T-helper 1 cell treated with Interleukin-12 subunit alpha and Interleukin-12 subunit beta and Interleukin-4 antibody, amounts not matched to agents 30 ng/mL and 1 ng/mL, for 36 hours (primary cell): ENCODE data around the gene SH3TC1. TPM values are rescaled to one million over a fixed set of nuclear protein-coding genes. Genes with fewer than 3 reads are reported as not detected.

Experiments
- intact Hi-C: fragments of 100-400 bp; cut with micrococcal nuclease; formaldehyde crosslinking; loops from one replicate; pipeline ENCODE4 v1.15.1; 2024
- total RNA-seq: library from RNA; stranded (reverse); gene quantifications from 2 replicates; pipeline ENCODE4 v1.2.3, GENCODE V29; 2022

SH3TC1 gene
- total RNA-seq, result 57.3 and 64.6 TPM in 2 replicates

DNA sequence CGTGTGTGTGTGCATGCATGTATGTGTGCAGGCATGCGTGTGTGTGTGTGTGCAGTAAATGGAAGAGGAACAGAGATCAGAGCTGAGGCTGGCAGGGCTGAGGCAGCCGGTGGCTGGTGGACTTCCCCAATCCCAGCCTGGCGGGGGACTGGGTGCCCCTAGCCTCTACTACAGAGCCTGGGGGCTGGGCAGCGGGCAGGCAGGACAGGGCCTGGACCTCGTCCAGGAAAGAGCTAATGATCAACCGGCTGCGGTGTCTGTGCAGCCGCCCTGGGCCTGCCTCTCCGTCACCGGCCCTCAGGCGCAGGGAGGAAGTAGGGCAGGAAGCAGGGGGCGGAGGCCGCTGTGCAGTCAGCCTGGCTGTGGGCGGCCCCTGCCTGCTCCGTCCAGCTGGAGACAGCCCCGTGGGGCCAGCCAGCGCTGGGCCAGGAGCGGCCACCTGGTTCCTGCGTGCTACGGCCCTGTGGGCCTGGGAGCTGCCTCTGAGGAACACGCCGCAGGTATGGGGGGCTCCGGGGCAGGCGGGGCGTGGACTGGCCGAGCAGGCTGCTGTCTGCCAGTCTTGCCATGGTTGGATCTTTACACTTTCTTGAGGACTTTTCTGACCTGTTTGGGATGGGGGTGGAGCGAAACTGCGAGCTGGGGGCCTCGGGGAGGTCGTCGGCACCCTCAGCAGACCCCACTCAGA lies at the start of gene SH3TC1:
SH3TC1 (plus strand) TSS at position 385 of the 688 bp plus-strand sequence. CDS start 5,905 bp downstream, outside the sequence.
- intact Hi-C loops, result loop anchor here (1.0 to 10.0 kb wide), 3 partner anchors 41 to 334 kb away; partner anchors contain the start of gene ABLIM2

DNA sequence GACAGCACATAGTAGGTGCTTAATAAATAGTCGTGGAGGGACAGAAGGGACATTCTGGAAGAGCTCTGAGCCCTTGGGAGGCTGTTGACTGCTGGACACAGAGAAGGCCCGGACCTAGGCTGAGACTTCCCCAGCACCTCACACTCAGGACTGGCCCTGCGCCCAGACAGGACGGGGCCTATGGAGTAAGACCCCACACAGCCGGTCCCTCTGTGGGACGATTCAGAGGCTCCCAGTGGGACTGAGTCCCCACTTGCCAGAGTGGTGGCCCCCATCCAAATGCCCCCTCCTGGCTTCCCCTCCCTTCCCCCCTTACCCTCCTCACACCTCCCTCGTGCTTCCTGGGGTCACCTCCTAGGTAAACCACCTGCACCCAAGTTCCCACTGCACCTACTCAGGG lies 49.4 kb upstream of the SH3TC1 start:
- intact Hi-C loops, result no loop called here

DNA sequence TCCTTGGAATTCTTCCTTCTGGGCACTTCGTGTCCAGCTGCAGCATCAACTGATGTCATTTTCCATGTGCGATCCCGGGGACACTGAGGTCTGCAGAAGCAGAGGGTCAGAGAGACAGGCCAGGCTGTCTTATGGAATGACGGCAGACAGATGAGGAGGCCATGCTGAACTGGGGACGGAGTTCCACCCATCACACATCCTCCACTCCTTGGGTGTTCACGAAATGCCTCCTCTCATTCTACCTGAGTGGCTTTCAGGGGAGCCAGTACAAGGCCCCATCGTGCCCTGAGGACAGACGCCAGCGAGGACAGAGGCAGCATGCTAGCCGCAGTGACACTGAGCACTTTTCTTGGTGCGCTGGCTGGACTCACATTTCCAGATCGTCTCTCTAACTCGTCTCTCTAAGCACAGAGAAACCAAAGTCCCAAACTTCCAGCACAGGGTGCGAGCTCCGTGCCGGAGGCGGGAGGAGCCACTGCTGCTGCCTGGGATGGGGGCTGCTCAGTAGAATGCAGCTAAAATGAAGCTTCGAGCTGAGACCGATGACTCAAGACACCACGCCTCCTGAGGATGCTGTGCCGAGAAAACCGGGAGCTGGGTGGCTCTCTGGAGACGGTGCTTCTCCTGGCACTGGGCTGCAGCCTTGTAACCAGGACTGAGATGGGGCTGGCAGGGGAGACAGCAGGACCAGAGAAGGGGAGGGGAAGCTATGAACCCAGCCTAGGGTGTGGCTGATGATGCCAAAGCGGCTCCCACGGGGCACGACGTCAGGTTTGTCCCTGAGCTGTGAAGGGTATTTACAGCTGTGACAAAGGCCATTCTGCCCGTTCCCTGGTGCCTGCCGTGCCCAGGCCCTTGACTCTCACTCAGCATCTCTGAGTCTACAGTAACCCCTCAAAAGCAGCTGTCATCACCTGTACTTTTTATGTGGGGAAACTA lies 48.7 kb upstream of the SH3TC1 start:
- intact Hi-C loops, result no loop called here

DNA sequence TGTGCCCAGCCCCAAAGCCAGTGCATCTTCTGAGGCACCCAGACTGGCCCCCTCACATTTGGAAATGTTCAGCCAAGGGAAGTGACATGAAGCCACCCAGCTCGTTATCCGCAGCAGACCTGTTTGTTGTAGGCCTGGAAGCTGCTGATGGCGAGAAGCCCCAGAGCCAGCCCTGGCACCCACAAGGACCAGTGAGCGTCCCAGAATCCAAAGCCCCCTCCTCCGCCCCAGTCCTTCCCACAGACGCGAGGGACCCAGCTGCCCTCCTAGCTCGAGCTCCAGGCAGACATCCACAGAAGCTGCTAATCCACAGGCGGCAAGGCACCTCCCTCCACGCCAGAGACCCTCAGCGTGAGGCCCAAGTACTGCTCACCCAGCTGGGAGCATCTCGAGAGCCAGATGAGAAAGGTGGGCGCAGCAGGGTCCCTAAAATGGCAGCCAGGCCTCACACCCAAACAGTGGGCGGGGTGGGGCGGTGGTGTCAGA lies 47.9 kb upstream of the SH3TC1 start:
- intact Hi-C loops, result no loop called here

DNA sequence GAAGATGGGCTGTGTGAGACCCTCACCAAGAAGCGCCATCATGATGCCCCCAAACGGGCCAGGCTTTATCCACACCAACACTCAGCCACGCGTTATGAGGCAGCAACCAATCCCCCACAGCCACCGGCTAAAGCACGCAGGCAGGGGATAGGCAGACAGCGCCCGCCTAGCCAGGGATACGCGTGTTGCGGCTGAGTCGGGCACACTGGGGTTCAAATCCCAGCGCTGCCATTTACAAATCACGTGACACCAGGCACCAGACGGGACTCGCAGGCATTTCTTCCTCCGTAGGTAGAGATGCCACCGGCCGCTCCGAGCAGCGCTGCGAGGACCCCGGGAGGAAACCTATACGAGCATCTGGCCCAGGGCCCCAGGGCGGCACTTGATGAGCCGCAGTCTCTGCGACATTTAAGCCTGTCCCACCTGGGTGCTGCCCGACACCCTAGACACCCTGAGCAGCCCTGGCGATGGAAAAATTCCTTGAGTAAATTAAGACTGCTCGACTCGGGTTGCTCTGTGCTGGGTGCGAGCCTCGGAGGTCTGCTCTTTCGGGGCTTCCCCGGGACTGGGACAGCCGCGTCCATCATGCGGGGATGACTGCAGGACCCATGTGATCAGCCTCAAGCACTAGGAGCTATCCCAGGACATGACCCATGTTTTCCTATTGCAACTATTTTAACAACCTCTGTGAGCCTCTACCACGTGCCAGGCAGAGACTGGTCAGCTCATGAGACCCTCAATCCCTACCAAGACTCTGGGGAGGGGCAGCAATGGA lies 46.8 kb upstream of the SH3TC1 start:
- intact Hi-C loops, result no loop called here

DNA sequence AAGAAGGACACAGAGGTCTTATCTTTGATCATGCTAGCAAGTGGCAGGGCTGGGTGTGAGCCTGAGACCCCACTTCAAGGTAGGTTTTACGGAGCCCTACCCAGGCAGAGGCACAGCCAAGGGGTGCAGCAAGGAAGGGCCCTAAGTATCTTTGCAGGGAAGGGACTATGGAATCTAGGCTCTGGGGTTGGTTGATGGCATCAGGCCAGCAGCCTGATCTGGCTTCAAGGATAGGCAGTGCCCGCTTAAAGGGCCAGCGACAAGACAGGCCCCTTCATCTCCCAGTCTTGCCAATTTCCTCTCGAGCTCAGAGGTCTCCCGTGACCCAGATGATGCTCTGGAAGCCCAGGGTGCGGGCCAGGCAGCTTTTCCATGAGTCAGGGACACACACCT lies 46.2 kb upstream of the SH3TC1 start:
- intact Hi-C loops, result no loop called here

DNA sequence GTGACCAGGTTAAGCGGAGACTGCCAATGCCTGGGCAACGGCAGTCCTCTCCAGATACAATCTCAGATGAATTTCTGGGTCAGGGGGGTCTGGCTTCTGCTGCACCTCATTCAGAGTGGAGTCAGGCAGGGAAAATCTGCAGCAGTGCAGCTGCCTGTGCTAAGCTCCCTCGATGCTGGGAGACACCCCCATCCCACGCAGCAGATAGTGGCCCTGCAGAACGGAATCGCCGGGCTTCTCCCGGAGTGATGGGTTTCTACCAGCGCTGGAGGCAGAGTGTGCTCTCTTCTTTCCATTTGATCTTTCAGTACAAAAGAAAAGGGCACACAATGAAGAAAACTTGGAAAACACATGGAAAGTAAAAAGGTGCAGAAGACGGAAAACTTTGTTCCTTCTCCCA lies 45.6 kb upstream of the SH3TC1 start:
- intact Hi-C loops, result no loop called here

DNA sequence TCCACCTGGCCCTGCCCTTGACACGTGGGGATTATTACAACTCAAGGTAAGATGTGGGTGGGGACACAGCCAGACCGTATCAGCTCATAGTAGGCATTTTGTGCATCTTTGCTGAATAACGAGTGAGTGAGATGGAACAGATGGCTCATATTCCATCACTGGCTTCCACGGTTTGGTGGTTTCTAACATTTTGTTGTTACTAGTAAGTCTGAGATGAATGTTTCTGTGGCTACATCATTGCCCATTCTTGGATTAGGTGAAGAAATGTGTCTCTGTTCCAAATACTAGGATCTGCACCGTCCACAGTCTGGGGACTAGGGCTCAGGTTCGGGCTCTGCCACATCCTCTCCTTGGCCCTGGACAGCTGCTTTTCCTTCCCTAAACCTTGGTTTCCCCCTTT lies 44.0 kb upstream of the SH3TC1 start:
- intact Hi-C loops, result loop anchor here (5.0 kb wide), 1 partner anchor 1438 kb away; the partner anchor contains the start of gene BLOC1S4

DNA sequence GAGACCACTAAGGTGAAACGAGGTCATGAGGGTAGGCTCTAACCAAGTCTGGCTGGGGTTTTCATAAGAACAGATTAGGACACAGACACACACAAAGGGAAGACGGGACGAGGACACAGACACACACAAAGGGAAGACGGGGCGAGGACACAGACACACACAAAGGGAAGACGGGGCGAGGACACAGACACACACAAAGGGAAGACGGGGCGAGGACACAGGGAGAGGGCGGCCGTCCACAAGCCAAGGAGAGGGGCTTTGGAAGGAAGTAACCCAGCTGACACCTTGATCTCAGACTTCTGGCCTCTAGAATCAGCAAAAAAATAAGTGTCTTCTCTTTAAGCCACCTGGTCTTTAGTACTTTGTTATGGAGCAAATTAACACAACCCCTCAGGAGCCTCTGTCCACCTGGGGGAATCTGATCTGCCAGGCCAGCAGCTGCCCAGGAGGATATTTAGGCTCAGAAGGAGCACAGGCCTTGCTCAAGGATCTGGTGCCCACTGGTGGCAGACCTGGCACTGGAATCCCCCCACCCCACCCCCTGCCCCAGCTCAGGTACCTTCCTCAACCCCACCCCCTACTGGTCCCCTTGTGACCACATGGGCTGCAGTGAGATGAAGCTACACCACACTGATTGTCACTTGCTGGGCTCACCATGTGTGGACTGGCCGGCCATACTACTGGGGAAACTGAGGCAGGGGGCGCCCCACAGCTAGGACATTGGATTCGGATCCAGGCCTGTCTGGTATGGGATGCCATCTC lies 43.2 kb upstream of the SH3TC1 start:
- intact Hi-C loops, result loop anchor here (5.0 kb wide), 1 partner anchor 1439 kb away; the partner anchor contains the start of gene BLOC1S4

DNA sequence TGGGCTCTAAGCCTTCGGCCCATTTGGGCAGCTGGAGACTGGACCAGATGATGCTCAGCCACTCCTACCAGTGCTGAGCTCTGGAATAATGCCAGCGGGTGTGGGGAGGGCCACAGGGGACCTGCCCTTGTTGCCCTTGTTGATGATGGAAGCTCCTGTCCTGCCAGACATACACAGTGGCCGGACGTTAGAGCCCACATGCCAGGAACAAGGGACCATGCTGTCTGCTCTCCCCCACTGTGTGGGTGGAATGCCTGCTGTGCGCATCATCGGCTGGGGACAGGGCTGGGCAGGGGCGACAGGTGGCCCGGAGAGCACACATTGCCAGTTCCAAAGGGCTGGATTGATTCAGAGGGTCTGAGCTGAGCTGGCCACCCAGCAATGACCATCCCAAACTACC lies 42.5 kb upstream of the SH3TC1 start:
- intact Hi-C loops, result loop anchor here (5.0 kb wide), 1 partner anchor 1439 kb away; the partner anchor contains the start of gene BLOC1S4

DNA sequence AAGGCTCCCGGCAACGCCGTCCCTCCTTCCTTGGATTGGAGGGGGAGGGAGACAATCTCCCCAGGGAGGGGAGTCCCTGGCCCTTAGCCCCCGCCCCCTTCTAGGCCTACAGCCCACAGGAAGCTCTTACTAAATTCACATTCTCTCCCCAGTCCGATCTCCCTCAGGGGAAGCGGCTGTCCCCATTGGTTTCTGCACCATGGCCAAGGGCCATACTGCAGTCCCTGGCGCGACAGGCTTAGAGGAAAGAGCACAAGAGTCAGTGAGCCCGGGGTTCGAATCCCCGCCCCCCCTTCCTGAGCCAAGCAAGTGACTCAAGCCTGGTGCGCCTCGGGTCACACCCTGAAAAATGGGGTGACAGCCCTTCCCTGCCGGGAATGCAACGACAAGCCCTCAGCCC lies 41.6 kb upstream of the SH3TC1 start:
- intact Hi-C loops, result loop anchor here (5.0 kb wide), 1 partner anchor 1440 kb away; the partner anchor contains the start of gene BLOC1S4

DNA sequence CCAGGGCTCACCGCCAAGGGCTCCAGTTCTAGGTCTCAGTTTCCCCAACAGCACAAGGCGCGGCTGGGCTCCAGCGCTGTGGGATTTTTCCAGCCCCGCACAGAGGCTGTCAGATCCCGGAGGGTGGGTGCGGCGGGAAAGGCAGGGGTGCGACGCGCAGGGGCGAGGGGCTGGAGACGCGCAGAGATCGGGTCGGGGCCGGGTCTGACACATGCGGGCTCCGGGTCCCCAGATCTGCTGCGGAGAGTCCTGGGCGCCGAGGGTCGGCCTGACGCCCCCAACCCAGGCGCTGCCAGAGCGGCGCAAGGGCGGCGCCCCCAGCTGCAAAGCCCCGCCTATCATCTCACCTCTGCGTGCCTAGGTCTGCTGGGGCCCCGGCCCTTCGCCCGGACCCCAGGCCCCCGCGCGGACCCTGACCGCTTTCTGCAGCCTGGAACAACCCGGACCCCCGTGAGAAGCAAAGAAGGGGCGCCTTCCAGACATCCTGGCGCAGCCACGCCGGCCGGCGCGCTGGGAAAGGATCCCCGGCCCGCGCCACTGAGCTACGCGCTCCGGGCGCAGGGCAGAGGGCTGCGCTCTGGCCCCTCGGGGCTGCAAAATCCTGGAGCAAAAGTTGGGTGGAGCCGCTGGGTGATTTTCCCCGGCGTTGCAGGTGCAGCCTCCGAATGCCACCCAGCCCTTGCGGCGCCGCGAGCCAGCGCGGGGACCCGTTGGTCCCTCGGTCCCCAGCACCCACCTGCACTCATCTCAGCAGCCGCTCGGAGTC lies 41.0 kb upstream of the SH3TC1 start:
- intact Hi-C loops, result loop anchor here (1.0 to 5.0 kb wide), 14 partner anchors 19 to 1889 kb away; partner anchors contain the start of genes ACOX3, AFAP1, BLOC1S4 and KIAA0232

DNA sequence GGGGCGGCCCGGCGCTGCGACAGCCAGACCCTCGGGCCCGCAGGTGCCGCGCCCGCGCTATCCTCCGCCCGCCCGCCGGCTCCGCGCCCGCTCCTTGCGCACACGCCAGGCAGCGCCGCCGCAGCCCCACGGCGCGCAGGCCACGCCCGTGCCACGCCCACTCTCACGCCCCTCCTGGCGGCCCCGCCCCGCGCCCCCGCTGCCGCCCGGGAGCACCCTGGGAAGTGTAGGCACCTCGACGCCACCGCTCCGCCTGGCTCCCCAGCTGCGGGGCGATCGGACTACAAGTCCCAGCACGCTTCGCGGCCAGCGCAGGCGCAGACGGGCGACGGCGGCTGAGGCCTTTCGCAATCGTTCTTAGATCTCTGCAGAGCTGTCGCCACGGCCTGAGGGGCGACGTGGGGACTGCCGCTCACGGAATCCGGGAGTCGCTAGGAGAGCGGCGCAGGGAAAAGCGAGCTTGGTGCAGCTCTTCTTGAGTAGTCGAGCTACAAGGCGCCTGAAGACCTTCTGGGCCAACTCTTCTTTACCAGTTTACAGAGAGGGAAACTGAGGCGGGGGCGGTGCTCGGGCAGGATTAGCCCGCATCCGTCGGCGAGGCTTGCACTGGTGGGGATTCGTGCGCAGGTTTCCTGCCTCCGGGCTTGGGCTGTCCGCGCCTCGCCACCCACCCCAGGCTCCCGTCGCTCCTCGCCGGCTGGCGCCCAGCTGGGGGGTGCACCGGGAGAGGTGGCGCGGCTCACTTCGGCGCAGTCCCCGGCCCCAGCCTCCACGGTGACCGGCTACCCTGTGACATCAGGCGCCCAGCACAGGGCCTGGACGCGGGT lies 40.2 kb upstream of the SH3TC1 start, which contains the start of gene ABLIM2:
ABLIM2 (minus strand) TSS at position 104 of the 827 bp plus-strand sequence. CDS start 124 bp downstream, outside the sequence.
- intact Hi-C loops, result loop anchor here (1.0 to 5.0 kb wide), 16 partner anchors 18 to 1890 kb away; partner anchors contain the start of genes ACOX3, AFAP1, BLOC1S4 and GRPEL1

DNA sequence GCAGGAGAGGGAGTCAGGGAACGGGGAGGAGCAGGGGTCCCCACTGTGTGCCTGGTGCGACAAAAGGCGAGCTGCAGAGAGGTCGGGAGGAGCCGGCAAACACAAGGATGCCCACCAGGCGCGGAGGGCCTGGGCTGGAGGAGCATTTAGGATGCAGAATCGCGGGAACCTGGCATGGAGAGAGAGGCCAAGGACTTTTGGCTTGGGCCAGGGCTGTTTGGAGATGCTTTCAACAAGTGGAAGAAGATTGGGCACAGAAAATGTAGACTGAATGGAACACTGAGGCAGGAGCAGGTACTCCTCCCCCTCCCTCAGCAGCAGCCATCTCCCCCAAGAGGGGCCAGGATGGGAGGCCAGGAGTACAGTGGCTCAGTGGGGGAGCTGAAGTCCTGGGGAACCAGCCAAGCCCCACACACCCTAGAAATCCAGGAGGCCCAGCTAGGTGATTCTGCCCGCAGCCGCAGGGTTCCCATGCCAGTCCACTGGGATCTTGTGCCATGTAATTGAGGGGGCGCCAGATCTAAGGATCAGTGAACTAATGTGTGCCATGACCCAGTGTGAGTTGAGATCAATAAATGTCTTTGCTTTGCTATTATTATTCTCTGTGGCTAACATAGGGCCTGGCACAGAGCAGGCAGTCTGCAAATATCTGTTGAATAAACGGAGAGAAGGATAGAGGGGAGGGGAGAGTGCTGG lies 39.4 kb upstream of the SH3TC1 start:
- intact Hi-C loops, result loop anchor here (1.0 to 5.0 kb wide), 9 partner anchors 17 to 1891 kb away; partner anchors contain the start of genes BLOC1S4, GRPEL1, KIAA0232 and WFS1

DNA sequence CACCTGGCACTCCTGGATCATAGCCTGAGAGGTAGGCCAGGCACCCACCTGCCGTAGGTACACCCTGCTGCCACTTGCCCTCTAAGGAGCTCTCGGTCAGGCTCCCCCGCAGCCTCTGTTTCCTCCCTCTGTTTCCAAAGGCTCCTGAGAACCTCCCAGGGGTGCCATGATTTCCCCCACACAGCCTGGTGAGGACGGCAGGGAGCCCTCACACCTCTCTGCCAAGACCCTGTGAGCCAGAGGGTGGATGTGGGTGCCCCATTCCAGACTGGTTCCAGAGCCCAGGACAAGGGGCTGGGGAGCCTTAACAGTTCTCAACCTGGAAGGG lies 38.9 kb upstream of the SH3TC1 start:
- intact Hi-C loops, result no loop called here

DNA sequence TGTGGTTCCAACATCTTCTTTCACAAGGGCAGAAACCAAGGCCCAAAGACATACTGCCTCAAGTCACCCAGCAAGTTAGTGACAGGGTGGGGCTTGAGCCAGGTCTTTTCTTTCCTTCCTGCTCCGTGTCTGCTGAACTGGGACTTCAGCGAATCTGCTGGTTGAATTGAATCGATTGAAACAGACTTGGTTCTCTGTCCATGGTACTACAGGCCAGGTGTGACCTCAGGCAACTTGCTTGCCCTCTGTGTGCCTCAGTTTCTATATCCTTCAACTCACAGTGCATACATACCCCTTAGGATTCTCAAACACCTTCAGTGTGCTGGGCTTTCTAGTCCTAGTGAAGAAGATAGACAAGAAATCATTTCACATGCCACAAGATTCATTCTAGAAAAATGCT lies 38.5 kb upstream of the SH3TC1 start:
- intact Hi-C loops, result no loop called here

DNA sequence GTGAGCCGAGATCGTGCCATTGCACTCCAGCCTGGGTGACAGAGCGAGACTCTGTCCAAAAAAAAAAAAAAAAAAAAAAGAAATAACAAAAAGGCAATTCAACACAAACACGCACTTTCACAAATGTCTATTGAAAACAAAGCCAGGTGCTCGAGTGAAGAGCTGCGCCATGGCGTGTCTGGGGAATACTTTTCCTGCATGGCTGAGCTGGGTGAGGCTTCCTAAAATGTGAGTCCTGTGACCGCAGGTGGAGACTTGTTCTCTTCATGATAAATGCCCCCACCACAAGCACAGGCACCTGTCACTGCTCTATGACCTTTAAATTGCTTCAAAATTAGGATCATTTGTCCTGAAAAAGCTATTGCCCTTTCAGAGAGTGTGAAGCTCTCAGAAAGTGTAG lies 36.5 kb upstream of the SH3TC1 start:
- intact Hi-C loops, result no loop called here

DNA sequence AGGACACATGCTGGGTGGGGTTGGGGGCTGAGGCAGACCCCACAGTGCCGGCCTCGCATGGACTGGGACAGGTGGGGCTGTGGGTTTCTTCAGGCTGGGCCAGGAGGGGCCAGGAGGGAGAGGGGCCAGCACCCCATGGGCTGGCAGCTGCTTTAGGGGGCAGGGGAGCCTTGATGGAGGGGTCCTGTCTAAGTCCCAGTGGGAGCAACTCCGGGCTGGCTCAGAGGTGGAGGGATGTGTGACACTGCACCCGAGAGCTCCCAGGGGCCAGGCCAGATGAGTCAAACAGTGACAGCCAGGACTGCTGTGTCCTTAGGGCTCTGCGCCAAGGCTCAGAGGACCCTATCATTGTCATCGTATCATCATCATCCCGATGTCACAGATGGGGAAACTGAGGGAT lies 36.1 kb upstream of the SH3TC1 start:
- intact Hi-C loops, result no loop called here
